Mammary epithelial cell (primary cell): ENCODE data around the gene PLA2R1.
A peak's percentile ranks its signal among the peaks of the same experiment; 100 is the strongest.

Experiments
- EZH2 ChIP-seq: IDR thresholded peaks from 2 replicates; pipeline ENCODE4 v1.6.1; 2012; ENCODE audit warnings: low read length, inconsistent platforms, borderline replicate concordance
- TF ChIP-seq, protein P1 (sequence below), 2 donors: IDR thresholded peaks in 1 of 2; conservative IDR thresholded peaks in 1 of 2; 2 replicates each; pipeline ENCODE4 v1.5.1; 2011 to 2012; ENCODE audit warnings: inconsistent platforms in 2 of 2, low read length in 2 of 2, mild to moderate bottlenecking in 2 of 2, control low read depth in 1 of 2, low read depth in 1 of 2; ENCODE audit not compliant: insufficient read depth in 1 of 2; ENCODE audit errors: extremely low read depth in 1 of 2

- TF ChIP-seq, protein P1, sequence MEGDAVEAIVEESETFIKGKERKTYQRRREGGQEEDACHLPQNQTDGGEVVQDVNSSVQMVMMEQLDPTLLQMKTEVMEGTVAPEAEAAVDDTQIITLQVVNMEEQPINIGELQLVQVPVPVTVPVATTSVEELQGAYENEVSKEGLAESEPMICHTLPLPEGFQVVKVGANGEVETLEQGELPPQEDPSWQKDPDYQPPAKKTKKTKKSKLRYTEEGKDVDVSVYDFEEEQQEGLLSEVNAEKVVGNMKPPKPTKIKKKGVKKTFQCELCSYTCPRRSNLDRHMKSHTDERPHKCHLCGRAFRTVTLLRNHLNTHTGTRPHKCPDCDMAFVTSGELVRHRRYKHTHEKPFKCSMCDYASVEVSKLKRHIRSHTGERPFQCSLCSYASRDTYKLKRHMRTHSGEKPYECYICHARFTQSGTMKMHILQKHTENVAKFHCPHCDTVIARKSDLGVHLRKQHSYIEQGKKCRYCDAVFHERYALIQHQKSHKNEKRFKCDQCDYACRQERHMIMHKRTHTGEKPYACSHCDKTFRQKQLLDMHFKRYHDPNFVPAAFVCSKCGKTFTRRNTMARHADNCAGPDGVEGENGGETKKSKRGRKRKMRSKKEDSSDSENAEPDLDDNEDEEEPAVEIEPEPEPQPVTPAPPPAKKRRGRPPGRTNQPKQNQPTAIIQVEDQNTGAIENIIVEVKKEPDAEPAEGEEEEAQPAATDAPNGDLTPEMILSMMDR (conservative IDR thresholded peaks at IDR 0.05 in 1 of 2, IDR thresholded peaks at IDR 0.05 in 1 of 2; ENCODE audit: extremely low read depth in 1 of 2, insufficient read depth in 1 of 2, low read depth in 1 of 2, low read length in 2 of 2): peak; percentile 29 to 32
- TF ChIP-seq EZH2: no peak
These were observed 40.3 kb downstream of the PLA2R1 start for GRCh38 chr2:160022162-160022561.
